Thoracic aorta (tissue), 2 donors: Measurements from ENCODE around the gene ZMYND8. TPM values are rescaled to one million over a fixed set of nuclear protein-coding genes. Genes with fewer than 3 reads are reported as not detected.
A peak's percentile ranks its signal among the peaks of the same experiment; 100 is the strongest.

Source experiments
- ATAC-seq: fragments of 150-250 bp; one replicate; pipeline ENCODE4 v1.8.0; 2017; ENCODE audit warnings: low read depth; ENCODE audit not compliant: insufficient number of reproducible peaks, low FRiP score
- DNase-seq: peaks from one replicate; pipeline ENCODE4 v3.0.0-alpha.2; 2020; ENCODE audit warnings: low spot score
- H3K27ac ChIP-seq, 2 donors: fragments of 200-600 bp; sonication (generic); 1 replicate in 1 of 2; 2 replicates in 1 of 2; pipeline ENCODE4 v1.5.1; 2016; ENCODE audit warnings: mild to moderate bottlenecking in 2 of 2, moderate library complexity in 2 of 2
- H3K27me3 ChIP-seq: fragments of 200-600 bp; sonication (generic); replicated peaks from 2 replicates; pipeline ENCODE4 v1.6.0; 2016; ENCODE audit warnings: mild to moderate bottlenecking; ENCODE audit not compliant: insufficient read depth
- H3K36me3 ChIP-seq: fragments of 200-600 bp; sonication (generic); one replicate; pipeline ENCODE4 v1.5.1; 2016
- H3K4me1 ChIP-seq, 2 donors: fragments of 200-600 bp; sonication (generic); 1 replicate in 1 of 2; 2 replicates in 1 of 2; pipeline versions ENCODE4 v1.5.1 to v1.6.0; 2016; ENCODE audit warnings: low read depth in 2 of 2, mild to moderate bottlenecking in 1 of 2; ENCODE audit not compliant: control insufficient read depth in 1 of 2
- H3K4me3 ChIP-seq: fragments of 200-600 bp; sonication (generic); 2 replicates; pipeline ENCODE4 v1.5.1; 2016; ENCODE audit warnings: mild to moderate bottlenecking
- H3K9me3 ChIP-seq: fragments of 200-600 bp; sonication (generic); 2 replicates; pipeline ENCODE4 v1.5.1; 2016
- total RNA-seq, 2 donors: library from RNA; depleted of rRNA; stranded (reverse); fragments of >200 nt; gene quantifications; one replicate each; pipeline versions ENCODE4 v1.1.0 to v1.2.3, GENCODE V29; 2016
- TF ChIP-seq, protein P1 (sequence below): fragments of 200-600 bp; sonication (generic); IDR thresholded peaks from one replicate; pipeline ENCODE4 v1.5.1; 2019; ENCODE audit warnings: antibody characterized with exemption

ZMYND8 gene
- total RNA-seq, 2 donors from 2014 or later: 17.9 to 27.2 TPM

DNA sequence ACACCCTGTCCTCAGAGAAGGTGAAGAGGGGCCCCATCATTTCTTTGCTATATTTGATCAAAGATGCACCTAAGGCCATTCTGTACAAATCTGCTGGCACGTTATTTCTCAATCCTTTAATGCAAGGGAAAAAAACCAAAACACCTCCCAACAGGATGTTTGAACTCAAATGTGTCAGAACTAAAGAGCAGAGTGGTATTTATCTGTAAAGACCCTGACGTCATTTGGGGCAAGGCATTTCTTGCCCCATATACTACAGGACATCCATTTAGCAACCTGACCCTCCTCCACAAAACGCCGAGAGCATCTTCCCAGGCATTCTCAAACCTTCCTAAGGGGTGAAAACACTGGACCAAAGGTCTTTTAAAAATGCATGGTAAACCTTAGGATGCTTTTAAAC, 50.8 kb downstream of the ZMYND8 start:
- no peak overlapping the region for H3K4me3 ChIP-seq
- no peak overlapping the region for H3K27ac ChIP-seq
- no peaks in the 10 kb centered on the region for H3K9me3 ChIP-seq
- no peaks in the 10 kb centered on the region for H3K27me3 ChIP-seq
- peaks cover 6% of the 10 kb centered on the region for H3K36me3 ChIP-seq
- TF ChIP-seq, protein P1, sequence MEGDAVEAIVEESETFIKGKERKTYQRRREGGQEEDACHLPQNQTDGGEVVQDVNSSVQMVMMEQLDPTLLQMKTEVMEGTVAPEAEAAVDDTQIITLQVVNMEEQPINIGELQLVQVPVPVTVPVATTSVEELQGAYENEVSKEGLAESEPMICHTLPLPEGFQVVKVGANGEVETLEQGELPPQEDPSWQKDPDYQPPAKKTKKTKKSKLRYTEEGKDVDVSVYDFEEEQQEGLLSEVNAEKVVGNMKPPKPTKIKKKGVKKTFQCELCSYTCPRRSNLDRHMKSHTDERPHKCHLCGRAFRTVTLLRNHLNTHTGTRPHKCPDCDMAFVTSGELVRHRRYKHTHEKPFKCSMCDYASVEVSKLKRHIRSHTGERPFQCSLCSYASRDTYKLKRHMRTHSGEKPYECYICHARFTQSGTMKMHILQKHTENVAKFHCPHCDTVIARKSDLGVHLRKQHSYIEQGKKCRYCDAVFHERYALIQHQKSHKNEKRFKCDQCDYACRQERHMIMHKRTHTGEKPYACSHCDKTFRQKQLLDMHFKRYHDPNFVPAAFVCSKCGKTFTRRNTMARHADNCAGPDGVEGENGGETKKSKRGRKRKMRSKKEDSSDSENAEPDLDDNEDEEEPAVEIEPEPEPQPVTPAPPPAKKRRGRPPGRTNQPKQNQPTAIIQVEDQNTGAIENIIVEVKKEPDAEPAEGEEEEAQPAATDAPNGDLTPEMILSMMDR: no peak
- peaks cover 26 to 43% of the 10 kb centered on the region in 2 donors for H3K4me1 ChIP-seq
- ATAC-seq: no peak
- no peak for DNase-seq

DNA sequence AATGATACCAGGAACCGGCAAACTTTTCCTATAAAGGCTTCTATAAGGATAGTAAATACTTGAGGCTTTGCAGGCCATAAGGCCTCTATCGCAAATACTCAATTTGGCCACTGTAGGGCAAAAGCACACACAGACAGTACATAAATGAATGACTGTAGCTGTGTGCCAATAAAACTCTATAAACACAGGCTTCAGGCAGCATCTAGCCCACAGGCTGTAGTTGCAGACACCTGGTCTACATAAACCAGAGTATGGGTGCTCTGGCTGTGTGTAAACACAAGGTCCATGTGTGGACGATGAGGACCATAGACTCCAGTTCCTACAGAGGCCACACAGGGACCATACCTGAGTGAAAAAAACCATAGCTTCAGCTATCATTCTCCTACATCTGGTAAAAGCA, 52.2 kb downstream of the ZMYND8 start:
- peaks cover 16 to 29% of the 10 kb centered on the region in 2 donors for H3K4me1 ChIP-seq
- no peak for DNase-seq
- H3K27me3 ChIP-seq: no peaks in the 10 kb centered on the region
- no peak overlapping the region for H3K4me3 ChIP-seq
- TF ChIP-seq, protein P1: peak; percentile 23
- H3K36me3 ChIP-seq: peaks cover 6% of the 10 kb centered on the region
- no peaks in the 10 kb centered on the region for H3K9me3 ChIP-seq
- ATAC-seq: no peak
- H3K27ac ChIP-seq: peak overlapping the region; percentile 57 to 69

DNA sequence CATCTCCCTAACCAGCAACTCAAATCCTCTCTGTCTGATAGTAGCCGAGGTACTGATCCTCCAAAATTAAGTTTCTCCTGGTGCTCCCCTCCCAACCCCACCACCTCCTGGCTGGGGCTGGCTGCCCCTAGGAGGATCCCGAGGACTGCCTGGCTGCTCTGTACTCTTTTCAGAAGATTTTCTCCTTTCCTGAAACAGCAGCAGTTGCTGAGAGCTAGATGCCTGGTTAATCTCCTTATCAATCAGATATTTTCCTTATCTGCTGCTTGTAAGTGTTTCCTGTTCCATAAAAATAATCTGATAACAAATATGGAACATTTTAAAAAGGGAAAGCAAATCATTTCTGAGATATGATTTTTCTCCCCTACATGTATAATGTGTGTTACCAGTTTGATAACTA, 52.8 kb downstream of the ZMYND8 start:
- Histone ChIP-seq H3K36me3 (peaks cover 6% of the 10 kb centered on the region), H3K4me1 (peaks cover 11 to 23% of the 10 kb centered on the region in 2 donors), H3K27me3 (no peaks in the 10 kb centered on the region), H3K4me3 (no peak overlapping the region), H3K9me3 (no peaks in the 10 kb centered on the region), H3K27ac (peak overlapping the region; percentile 57 to 69)
- TF ChIP-seq, protein P1: no peak
- DNase-seq (no peak), ATAC-seq (no peak)

DNA sequence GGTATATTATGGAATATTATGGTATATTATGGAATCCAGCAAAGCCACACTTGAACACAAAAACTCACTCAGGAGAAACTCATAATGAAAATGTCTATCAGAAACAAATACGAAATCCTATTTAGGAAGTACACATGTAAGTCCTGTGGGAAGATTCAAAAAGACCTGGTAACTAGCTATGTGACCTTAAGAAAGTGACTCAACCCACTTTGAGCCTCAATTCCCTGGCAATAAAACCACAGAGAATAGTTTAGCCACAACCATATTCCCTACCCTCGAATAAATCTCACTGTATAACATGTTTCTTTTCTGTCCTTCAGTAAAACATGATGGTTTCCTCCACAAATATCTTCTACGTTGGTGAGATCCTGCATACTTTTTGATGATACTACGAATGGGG, 56.4 kb downstream of the ZMYND8 start:
- ATAC-seq: no peak
- Histone ChIP-seq H3K27ac (no peak overlapping the region), H3K4me3 (no peak overlapping the region), H3K4me1 (peaks cover 8 to 18% of the 10 kb centered on the region in 2 donors), H3K9me3 (no peaks in the 10 kb centered on the region), H3K36me3 (peaks cover 3% of the 10 kb centered on the region), H3K27me3 (no peaks in the 10 kb centered on the region)
- DNase-seq: no peak
- TF ChIP-seq, protein P1: no peak

DNA sequence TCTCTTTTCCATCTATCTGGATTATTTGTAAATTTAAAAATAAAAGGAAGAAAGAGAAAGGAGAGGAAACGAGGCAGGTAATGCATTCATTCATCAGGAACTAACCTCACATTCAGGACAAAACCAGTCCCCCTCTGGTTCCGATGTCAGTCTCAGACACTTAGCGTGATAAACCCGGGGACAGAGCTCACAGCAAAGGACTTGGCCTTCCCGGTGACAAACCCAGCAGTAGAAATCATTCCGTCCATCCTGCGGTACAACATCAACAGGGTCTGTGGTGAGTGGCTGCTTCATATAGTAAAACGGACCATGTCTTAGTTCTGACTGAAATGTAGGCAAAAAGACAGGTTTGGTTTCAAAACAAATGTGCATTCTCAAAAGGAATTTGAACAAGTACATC, 57.9 kb downstream of the ZMYND8 start:
- H3K4me3 ChIP-seq: no peak overlapping the region
- ATAC-seq (no peak), DNase-seq (no peak)
- TF ChIP-seq, protein P1: no peak
- peaks cover under 1 to 5% of the 10 kb centered on the region in 2 donors for H3K4me1 ChIP-seq
- H3K36me3 ChIP-seq: peaks cover 6% of the 10 kb centered on the region
- H3K27me3 ChIP-seq: no peaks in the 10 kb centered on the region
- no peak overlapping the region for H3K27ac ChIP-seq
- no peaks in the 10 kb centered on the region for H3K9me3 ChIP-seq
